Measurements from ENCODE around the gene NR6A1.

DNA sequence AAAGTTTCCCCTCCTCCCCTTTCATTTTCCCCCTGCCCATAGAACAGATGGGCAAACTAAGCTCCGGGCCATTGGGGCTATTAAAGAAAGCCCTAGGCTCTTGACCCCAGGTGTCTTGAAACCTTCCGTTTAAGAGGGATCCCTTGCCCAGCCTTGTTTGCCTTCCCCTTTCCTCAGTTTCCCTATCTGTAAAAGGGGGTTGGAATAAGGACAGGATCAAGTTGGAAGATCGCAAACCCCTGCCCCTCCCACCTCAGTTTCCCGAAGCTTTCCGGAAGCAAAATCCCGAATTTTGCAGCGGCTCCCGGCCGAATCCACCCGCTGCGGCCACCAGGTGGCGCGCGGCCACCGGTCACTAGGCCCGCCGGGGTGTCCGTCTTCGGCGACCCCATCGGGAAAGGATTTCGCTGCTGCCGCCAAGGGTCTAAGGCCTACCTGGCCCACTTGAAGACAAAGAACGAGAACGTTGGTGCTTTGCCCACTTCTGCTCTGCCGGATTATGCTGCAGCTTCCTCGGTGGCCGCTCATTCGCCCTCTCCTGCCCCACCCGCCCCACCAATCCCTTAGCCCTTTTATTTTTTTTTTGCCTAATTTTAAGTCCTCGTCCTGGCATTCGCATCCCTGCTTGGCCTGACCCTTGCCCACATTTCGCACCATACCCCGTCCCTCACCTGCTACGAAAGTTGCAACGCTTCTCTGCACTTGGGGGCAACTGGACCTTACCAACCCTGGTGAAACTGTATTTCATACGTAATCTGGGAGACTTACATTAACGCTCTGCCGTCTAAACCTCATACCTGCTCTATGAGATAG lies 962 bp upstream of the NR6A1 start:
- TF ChIP-seq TAF1 (IDR thresholded peaks at IDR 0.05; ENCODE audit: borderline replicate concordance, low read depth, low read length): no peak
- no peak for TF ChIP-seq POLR2A (IDR thresholded peaks at IDR 0.05; ENCODE audit: low read depth, low read length)

Measured in GM12892 (cell line).